OCI-LY3 (cell line): Measurements from ENCODE around the gene OGDH.

Source experiments
- H2AFZ ChIP-seq: fragments of 200-600, 300-600 bp; shearing (Covaris generic); 2 replicates; pipeline ENCODE4 v1.6.0; 2014; ENCODE audit warnings: antibody characterized with exemption, low read depth, low read length
- H3K27ac ChIP-seq: fragments of 200-600, 300-600 bp; sonication (generic); 2 replicates; pipeline ENCODE4 v1.5.1; 2014; ENCODE audit warnings: mild to moderate bottlenecking, low read length, moderate library complexity, mixed read lengths
- H3K27me3 ChIP-seq: fragments of 200-600, 300-600 bp; sonication (generic); 2 replicates; pipeline ENCODE4 v1.6.1; 2014; ENCODE audit warnings: low read depth, low read length, mixed read lengths
- H3K36me3 ChIP-seq: fragments of 200-600, 300-600 bp; sonication (generic); replicated peaks from 2 replicates; pipeline ENCODE3; 2014; ENCODE audit warnings: low read depth, low read length, mixed read lengths
- H3K4me1 ChIP-seq: fragments of 300-600, 200-600 bp; sonication (generic); 2 replicates; pipeline ENCODE4 v1.6.1; 2014; ENCODE audit warnings: low read length, mixed read lengths
- H3K4me2 ChIP-seq: fragments of 200-600, 300-600 bp; sonication (generic); 2 replicates; pipeline ENCODE4 v1.6.1; 2014; ENCODE audit warnings: low read length, mixed read lengths
- H3K4me3 ChIP-seq: fragments of 300-600, 200-600 bp; sonication (generic); 2 replicates; pipeline ENCODE4 v1.5.1; 2014; ENCODE audit warnings: antibody characterized with exemption, mild to moderate bottlenecking, low read length, moderate library complexity
- H3K79me2 ChIP-seq: fragments of 300-600, 200-600 bp; shearing (Covaris generic); 2 replicates; pipeline ENCODE4 v1.6.1; 2014; ENCODE audit warnings: mild to moderate bottlenecking, low read length, mixed read lengths
- H3K9ac ChIP-seq: fragments of 300-600, 200-600 bp; shearing (Covaris generic); 2 replicates; pipeline ENCODE4 v1.6.0; 2014; ENCODE audit warnings: mild to moderate bottlenecking, low read length, moderate library complexity
- H3K9me3 ChIP-seq: fragments of 200-600, 300-600 bp; shearing (Covaris generic); 2 replicates; pipeline ENCODE4 v1.6.1; 2014; ENCODE audit warnings: low read length, mixed read lengths; ENCODE audit not compliant: insufficient read depth
- H4K20me1 ChIP-seq: fragments of 200-600, 300-600 bp; sonication (generic); 2 replicates; pipeline ENCODE4 v1.6.1; 2016; ENCODE audit warnings: low read length, mixed read lengths; ENCODE audit not compliant: insufficient read depth
- EZH2phosphoT487 ChIP-seq: fragments of 200-600 bp; shearing (Covaris generic); IDR thresholded peaks from 2 replicates; pipeline ENCODE4 v1.6.1; 2018; ENCODE audit warnings: antibody characterized with exemption, mixed run types, low read depth
- TF ChIP-seq, protein P1 (sequence below): fragments of 200-600, 300-600 bp; sonication (generic); IDR thresholded peaks from 2 replicates; pipeline ENCODE4 v1.5.1; 2014; ENCODE audit warnings: antibody characterized with exemption, low read length, low read depth

The OGDH gene

DNA sequence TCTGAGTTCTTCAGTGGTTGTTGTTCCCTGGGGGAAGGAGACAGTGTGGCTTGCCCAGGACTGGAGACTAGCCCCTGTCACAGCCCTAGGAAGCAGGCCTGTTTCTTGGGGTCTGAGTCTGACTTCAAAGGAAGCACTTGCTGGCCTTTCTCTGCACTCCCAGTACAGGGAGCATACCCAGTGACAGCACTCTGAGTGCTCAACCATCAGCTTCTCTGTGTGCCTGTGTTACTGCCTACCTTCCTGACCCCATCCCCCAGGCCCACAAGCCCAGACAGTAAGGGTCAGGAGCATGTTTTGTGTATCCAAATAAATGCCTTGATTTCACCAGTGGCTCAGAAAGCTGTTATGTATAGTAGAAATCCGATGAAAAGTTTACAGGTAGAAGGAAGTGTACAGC, 48.9 kb downstream of the OGDH start:
- Histone ChIP-seq H3K27ac (no peak overlapping the region), H3K79me2 (no peaks in the 10 kb centered on the region), H2AFZ (no peak overlapping the region), H3K4me1 (no peaks in the 10 kb centered on the region), H3K4me3 (no peak overlapping the region), H3K9me3 (peaks cover under 1% of the 10 kb centered on the region; the same call in 1 of the 2 replicates), H3K27me3 (no peaks in the 10 kb centered on the region), H3K4me2 (no peak overlapping the region), H3K36me3 (peaks cover 46% of the 10 kb centered on the region), H3K9ac (no peak overlapping the region), H4K20me1 (no peaks in the 10 kb centered on the region)
- TF ChIP-seq EZH2phosphoT487: no peak
- TF ChIP-seq, protein P1, sequence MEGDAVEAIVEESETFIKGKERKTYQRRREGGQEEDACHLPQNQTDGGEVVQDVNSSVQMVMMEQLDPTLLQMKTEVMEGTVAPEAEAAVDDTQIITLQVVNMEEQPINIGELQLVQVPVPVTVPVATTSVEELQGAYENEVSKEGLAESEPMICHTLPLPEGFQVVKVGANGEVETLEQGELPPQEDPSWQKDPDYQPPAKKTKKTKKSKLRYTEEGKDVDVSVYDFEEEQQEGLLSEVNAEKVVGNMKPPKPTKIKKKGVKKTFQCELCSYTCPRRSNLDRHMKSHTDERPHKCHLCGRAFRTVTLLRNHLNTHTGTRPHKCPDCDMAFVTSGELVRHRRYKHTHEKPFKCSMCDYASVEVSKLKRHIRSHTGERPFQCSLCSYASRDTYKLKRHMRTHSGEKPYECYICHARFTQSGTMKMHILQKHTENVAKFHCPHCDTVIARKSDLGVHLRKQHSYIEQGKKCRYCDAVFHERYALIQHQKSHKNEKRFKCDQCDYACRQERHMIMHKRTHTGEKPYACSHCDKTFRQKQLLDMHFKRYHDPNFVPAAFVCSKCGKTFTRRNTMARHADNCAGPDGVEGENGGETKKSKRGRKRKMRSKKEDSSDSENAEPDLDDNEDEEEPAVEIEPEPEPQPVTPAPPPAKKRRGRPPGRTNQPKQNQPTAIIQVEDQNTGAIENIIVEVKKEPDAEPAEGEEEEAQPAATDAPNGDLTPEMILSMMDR: no peak

DNA sequence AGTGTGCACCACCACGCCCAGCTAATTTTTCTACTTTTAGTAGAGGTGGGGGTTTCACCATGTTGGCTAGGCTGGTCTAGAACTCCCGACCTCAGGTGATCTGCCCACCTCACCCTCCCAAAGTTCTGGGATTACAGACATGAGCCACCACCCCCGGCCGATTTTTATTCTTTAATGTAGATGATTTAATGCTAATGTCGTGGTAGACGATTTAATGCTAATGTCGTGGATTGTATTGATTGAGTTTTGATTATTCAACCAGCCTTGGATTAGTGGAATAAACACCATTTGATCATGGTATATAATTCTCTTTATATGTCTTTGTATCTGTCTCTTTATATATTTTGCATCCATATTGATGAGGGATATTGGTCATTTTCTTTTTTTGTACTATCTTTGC, 52.6 kb downstream of the OGDH start:
- Histone ChIP-seq H3K9me3 (peaks cover 10% of the 10 kb centered on the region; the same call in 1 of the 2 replicates), H3K27ac (no peak overlapping the region), H3K4me2 (no peak overlapping the region), H2AFZ (no peak overlapping the region), H3K27me3 (no peaks in the 10 kb centered on the region), H3K9ac (no peak overlapping the region), H3K36me3 (peaks cover 57% of the 10 kb centered on the region), H3K4me3 (no peak overlapping the region), H3K79me2 (no peaks in the 10 kb centered on the region; the same call in 1 of the 2 replicates), H3K4me1 (no peaks in the 10 kb centered on the region), H4K20me1 (no peaks in the 10 kb centered on the region)
- TF ChIP-seq, protein P1: no peak

DNA sequence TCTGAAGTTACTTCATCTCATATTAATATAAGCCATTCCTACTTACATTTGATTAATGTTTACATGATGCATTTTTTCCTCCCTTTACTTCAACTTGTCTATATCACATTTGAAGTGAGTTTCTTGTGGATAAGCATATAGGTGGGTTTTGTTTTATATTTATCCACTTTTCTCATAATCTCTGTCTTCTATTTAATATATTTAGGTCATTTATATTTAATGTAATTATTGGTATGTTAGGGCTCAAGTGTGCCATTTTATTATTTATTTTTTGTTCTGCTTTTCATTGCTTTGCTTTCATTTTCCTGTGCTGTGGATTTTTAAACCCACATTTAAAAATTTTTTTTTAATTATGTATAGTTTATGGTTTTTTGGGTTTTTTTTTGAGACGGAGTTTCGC, 54.8 kb downstream of the OGDH start:
- Histone ChIP-seq H3K4me2 (no peak overlapping the region), H3K9ac (no peak overlapping the region), H3K9me3 (peaks cover 10% of the 10 kb centered on the region; the same call in 1 of the 2 replicates), H4K20me1 (no peaks in the 10 kb centered on the region), H3K79me2 (no peaks in the 10 kb centered on the region; the same call in 1 of the 2 replicates), H3K27ac (no peak overlapping the region), H3K4me3 (no peak overlapping the region), H3K27me3 (no peaks in the 10 kb centered on the region), H3K4me1 (peaks cover under 1% of the 10 kb centered on the region), H2AFZ (no peak overlapping the region), H3K36me3 (peaks cover 48% of the 10 kb centered on the region)
- TF ChIP-seq, protein P1: no peak
- no peak for TF ChIP-seq EZH2phosphoT487

DNA sequence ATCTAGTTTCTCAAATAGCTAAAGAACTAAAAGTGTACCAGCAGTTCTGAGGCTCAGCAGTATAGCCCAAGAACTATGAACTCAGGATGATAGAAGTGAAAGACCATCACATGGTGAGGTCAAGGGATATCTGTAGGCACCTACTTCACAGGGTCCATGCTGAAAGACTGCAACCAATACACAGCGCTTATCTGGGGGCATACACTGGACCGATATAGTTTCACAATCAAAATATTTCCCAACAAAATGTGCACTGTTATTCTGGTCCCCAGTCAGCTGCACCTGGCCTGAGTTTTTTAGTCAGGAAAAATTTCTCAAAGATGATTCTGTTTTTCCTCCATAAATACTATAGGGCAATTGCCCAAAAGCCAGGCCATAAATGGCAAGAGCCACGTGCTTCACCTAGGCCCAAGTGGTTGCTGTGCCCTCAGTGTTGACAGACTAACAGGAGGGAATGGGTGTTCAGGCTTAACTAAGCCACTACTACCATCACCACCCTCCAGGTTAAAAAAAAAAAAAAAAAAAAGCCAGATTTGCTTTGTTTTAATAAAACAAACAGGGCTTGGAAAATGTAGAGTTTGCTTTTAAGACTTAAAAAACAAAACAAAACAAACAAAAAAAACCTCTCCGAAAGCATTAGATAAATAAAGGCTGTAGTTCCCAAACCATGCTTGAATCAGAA, 58.5 kb downstream of the OGDH start:
- peaks cover 25% of the 10 kb centered on the region for H3K36me3 ChIP-seq
- H2AFZ ChIP-seq: no peak overlapping the region
- peaks cover 10% of the 10 kb centered on the region; the same call in 1 of the 2 replicates for H3K9me3 ChIP-seq
- H3K9ac ChIP-seq: no peak overlapping the region
- H3K4me3 ChIP-seq: no peak overlapping the region
- peaks cover 14% of the 10 kb centered on the region for H3K4me1 ChIP-seq
- H4K20me1 ChIP-seq: no peaks in the 10 kb centered on the region
- H3K27me3 ChIP-seq: no peaks in the 10 kb centered on the region
- no peaks in the 10 kb centered on the region; the same call in 1 of the 2 replicates for H3K79me2 ChIP-seq
- no peak overlapping the region for H3K27ac ChIP-seq
- H3K4me2 ChIP-seq: no peak overlapping the region
- TF ChIP-seq, protein P1: no peak
- TF ChIP-seq EZH2phosphoT487: no peak
